NCI-H526 treated with DMSO at 0.1 percent for 48 hours (cell line): ENCODE results near the gene ZBTB4.

Source experiments
- DNase-seq: peaks from one replicate; lab custom pipeline; 2025; lab: John Stamatoyannopoulos, UW

The ZBTB4 gene, protein sequence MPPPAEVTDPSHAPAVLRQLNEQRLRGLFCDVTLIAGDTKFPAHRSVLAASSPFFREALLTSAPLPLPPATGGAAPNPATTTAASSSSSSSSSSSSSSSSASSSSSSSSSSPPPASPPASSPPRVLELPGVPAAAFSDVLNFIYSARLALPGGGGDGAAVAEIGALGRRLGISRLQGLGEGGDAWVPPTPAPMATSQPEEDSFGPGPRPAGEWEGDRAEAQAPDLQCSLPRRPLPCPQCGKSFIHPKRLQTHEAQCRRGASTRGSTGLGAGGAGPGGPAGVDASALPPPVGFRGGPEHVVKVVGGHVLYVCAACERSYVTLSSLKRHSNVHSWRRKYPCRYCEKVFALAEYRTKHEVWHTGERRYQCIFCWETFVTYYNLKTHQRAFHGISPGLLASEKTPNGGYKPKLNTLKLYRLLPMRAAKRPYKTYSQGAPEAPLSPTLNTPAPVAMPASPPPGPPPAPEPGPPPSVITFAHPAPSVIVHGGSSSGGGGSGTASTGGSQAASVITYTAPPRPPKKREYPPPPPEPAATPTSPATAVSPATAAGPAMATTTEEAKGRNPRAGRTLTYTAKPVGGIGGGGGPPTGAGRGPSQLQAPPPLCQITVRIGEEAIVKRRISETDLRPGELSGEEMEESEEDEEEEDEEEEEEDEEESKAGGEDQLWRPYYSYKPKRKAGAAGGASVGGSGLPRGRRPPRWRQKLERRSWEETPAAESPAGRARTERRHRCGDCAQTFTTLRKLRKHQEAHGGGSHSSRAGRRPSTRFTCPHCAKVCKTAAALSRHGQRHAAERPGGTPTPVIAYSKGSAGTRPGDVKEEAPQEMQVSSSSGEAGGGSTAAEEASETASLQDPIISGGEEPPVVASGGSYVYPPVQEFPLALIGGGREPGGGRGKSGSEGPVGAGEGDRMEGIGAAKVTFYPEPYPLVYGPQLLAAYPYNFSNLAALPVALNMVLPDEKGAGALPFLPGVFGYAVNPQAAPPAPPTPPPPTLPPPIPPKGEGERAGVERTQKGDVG

DNA sequence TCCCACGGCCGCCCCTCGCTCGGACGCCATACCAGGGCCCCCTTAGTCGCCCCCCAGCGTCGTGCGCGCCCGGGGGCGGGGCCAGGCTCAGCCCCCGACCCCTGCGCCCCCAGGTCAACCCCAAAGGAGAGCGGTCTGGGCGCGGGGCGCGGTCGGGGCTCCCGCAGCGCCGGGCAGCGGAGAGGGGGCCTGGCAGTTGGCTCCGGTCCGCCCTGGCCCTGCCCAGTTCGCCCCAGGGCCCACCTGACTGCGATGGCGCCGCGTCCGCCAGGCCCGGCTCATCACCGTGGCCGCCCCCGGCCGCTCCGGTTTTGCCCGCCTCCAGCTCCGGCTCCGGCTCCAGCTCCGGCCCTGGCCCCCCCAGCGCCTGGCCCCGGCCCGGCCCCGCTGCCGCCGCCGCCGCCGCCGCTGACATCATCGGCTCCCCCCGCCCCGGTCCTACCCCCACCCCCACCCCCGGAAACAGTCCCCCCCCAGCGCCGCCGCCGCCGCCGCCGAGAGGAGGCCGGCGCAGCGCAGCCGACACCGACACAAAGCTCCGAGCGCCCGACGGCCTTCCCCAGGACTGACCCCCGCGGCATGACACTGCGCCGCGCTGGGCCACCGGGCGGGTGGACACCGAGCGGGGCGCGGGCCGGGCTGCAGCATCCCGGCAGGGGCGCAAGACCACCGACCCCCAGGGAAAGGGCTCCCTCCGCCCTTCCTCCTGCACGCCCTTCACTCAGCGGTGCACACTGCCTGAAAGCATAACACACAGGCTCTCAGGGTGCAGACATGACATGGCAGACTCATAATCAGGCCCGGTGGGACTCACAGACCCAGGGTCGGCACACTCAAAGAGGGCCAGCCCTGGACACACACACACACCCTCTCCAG, at the start of gene ZBTB4:
Gene ZBTB4 (minus strand): TSS at position 419 of the 876 bp plus-strand sequence. CDS start 12,830 bp downstream, outside the sequence.
- DNase-seq: no peak

DNA sequence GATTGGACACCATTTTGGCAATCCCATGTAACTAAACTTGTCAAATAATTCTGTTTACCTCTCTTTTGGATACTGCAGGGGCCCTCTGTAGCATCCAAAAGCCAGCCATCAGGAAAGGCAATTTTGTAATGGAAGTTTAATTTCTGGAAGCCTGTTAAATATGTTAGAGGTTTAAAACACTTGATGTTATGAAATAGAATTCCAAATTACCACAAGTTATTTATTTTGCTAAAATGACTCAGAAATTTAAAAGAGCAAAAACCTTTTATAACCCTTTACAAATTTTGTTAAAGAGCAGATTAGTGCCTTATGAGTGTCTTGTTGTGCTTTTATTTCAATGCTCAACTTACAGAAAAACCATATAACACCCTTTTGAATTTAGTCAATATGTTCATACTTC, 49.4 kb upstream of the ZBTB4 start:
- DNase-seq: no peak

DNA sequence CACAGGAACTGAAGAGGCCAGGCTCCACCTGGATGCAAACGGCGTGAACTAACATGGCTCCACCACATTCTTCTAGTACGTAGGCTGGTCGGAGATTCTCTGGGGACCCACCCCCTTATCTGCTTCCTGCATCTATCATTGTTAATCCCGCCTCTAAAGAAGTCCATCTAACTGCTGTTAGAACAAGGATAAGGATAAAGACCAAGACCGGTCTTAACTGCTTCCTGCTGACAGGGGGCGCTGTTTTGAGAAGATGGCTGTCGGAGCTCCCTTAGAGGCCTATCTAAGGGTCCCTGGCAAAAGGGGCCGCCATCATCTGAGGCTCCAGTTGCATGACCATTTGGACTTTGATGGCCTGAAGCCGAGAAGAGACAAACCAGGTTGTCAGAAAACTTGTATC, 43.6 kb upstream of the ZBTB4 start:
- DNase-seq: no peak

DNA sequence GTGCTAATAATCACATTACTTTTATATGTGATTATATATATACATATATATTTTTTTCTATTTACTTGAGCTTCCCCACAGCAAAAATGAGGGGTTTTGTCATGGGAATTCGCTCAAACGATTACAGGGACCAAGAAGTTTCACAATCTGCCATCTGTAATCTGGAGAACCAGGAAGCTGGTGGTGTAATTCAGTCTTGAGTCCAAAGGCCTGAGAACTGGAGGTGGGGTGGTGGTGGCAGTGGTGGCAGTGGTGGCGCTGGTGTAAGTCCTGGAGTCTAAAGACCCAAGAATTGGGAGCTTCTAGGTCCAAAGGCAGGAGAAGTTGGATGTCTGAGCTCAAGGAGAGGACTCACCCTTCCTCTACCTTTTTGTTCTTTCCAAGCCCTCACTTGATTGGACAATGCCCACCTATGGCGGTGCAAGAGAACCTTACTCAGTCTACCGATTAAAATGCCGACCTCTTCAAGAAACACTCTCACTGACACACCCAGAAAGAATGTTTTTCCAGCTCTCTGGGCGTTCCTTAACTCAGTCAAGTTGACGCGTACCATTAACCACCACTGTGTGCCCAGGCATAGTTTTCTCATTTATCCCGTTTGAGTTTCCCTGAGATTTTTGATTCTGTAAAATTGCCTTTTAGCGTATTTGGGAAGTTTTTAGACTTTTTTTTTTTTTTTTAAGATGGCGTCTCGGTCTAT, 36.6 kb upstream of the ZBTB4 start:
- DNase-seq: no peak

DNA sequence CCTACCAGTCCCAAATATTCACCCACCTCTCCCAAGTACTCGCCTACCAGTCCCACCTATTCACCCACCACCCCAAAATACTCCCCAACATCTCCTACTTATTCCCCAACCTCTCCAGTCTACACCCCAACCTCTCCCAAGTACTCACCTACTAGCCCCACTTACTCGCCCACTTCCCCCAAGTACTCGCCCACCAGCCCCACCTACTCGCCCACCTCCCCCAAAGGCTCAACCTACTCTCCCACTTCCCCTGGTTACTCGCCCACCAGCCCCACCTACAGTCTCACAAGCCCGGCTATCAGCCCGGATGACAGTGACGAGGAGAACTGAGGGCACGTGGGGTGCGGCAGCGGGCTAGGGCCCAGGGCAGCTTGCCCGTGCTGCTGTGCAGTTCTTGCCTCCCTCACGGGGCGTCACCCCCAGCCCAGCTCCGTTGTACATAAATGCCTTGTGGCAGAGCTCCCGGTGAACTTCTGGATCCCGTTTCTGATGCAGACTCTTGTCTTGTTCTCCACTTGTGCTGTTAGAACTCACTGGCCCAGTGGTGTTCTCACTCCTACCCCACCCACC, 34.5 kb upstream of the ZBTB4 start:
- no peak for DNase-seq

DNA sequence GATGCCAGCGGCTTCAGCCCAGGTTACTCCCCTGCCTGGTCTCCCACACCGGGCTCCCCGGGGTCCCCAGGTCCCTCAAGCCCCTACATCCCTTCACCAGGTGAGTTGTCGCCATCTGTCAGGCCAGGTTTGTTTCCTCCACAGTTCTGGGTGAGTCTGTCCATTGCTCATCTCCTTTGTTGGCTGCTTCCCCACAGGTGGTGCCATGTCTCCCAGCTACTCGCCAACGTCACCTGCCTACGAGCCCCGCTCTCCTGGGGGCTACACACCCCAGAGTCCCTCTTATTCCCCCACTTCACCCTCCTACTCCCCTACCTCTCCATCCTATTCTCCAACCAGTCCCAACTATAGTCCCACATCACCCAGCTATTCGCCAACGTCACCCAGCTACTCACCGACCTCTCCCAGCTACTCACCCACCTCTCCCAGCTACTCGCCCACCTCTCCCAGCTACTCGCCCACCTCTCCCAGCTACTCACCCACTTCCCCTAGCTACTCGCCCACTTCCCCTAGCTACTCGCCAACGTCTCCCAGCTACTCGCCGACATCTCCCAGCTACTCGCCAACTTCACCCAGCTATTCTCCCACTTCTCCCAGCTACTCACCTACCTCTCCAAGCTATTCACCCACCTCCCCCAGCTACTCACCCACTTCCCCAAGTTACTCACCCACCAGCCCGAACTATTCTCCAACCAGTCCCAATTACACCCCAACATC, 33.6 kb upstream of the ZBTB4 start:
- no peak for DNase-seq

DNA sequence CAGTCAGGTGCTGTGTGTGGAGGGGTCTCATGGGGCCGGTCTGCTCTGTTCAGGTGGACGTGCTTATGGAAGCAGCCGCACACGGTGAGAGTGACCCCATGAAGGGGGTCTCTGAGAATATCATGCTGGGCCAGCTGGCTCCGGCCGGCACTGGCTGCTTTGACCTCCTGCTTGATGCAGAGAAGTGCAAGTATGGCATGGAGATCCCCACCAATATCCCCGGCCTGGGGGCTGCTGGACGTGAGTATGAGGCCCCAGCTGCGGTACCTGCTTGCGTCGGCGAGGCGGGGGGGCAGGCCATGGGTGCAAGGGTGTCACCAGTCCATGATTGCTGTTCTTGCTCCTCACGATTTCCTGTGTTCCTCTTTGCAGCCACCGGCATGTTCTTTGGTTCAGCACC, 32.7 kb upstream of the ZBTB4 start:
- DNase-seq: no peak

DNA sequence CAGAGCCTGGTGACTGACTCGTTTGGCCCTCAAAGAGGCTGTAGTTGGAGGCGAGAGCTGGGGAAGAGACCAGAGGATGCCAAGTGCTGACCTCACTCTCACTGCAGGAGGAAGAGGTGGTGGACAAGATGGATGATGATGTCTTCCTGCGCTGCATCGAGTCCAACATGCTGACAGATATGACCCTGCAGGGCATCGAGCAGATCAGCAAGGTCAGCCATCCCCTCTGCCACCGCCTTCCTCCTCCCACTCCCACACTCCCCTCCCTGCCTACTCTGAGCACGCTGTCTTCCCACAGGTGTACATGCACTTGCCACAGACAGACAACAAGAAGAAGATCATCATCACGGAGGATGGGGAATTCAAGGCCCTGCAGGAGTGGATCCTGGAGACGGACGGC, 31.7 kb upstream of the ZBTB4 start:
- DNase-seq: no peak

DNA sequence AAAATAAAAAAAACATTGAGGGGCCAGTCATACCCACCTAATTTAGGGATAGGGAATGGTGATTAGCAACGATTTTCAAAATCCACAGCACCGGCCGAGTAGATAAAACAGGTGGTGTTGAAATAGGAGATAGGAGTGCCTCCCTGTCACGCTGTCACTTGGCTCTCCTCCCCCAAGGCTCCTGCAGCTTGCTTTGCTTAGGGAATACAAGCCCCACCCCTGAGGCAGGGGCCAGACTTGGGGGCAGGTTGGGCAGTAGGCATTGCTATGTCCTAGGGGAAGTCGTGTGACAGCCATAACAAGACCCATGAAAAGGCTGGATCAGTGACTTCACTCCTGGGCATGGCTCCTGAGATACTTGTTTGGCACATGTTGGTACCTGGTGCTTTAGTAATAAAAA, 30.5 kb upstream of the ZBTB4 start:
- DNase-seq: no peak

DNA sequence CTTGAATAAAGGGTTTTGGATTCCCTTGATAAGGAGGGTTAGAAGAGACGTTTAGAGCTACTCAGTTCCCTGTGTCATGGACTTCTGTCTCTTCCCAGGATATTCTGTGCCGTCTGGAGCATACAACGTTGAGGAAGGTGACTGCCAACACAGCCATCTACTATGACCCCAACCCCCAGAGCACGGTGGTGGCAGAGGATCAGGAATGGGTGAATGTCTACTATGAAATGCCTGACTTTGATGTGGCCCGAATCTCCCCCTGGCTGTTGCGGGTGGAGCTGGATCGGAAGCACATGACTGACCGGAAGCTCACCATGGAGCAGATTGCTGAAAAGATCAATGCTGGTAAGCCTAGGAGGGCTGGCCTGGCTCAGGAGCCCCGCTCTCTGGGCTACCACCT, 29.4 kb upstream of the ZBTB4 start:
- DNase-seq: no peak

DNA sequence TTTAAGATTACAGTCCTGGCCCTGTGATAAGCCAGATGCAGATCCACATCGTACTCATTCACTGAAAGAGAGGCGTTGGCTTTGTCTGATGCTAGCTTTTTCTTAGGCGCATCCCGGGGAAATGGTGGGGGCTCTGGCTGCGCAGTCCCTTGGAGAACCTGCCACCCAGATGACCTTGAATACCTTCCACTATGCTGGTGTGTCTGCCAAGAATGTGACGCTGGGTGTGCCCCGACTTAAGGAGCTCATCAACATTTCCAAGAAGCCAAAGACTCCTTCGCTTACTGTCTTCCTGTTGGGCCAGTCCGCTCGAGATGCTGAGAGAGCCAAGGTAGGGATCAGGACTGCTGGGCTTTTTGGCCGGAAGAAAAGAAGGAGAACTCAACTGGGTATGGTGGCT, 28.7 kb upstream of the ZBTB4 start:
- DNase-seq: no peak

DNA sequence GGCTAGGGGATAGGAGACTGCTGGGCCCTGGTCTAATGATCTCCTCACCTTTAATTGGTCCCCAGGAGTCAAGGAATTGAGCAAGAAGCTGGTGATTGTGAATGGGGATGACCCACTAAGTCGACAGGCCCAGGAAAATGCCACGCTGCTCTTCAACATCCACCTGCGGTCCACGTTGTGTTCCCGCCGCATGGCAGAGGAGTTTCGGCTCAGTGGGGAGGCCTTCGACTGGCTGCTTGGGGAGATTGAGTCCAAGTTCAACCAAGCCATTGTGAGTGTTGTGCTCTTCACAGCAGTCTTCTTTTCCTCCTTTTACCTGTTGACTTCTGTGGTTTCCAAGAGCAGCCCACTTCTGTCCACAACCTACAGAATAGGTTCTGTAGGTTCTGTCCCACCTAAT, 24.1 kb upstream of the ZBTB4 start:
- no peak for DNase-seq

DNA sequence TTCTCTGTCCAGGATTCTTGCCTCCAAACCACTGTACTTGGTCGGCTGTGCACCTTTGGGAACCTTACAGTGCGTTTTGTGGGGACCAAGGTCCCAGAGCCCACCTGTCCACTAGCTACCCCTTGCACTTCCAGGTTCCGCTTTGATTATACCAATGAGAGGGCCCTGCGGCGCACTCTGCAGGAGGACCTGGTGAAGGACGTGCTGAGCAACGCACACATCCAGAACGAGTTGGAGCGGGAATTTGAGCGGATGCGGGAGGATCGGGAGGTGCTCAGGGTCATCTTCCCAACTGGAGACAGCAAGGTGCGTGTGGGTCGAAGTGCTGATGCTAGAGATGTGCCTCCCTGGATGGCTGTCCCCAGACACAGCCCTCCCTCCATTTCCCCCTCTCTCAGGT, 23.6 kb upstream of the ZBTB4 start:
- DNase-seq: no peak

DNA sequence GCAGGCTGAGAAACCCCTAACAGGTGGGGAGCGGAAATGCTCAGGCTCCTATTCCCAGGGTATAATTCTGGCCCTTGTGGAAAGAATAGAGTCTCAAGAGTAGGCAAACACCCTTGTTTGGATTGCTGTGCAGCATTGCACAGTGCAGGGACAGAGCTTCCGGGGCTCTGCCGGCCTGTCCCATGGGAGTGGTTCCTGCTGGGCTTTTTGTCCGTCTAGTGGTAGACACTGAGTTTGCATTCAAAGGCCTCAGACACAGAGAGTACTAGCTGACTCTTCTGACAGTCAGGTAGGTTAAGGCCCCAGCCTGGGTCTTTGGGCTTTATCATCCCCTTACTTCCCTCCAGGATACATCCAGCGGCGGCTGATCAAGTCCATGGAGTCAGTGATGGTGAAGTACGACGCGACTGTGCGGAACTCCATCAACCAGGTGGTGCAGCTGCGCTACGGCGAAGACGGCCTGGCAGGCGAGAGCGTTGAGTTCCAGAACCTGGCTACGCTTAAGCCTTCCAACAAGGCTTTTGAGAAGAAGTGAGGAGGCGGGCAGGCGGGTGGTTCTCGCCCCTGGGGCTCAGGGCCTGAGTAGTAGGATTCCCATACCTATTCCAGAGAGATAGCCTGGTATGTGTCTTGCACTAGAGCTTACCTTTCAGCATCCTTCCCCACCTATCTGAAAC, 22.9 kb upstream of the ZBTB4 start:
- DNase-seq: no peak

DNA sequence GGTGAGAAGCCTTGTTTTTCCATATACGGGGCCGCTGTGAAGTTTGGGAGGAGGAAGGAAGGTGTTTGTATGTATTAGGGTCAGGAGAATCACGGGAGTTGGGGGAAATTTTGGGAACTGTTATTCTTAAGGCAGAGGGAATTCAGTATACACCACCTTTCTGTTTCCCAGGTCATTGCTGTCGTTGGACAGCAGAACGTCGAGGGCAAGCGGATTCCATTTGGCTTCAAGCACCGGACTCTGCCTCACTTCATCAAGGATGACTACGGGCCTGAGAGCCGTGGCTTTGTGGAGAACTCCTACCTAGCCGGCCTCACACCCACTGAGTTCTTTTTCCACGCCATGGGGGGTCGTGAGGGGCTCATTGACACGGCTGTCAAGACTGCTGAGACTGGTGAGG, 22.3 kb upstream of the ZBTB4 start:
- DNase-seq: no peak

DNA sequence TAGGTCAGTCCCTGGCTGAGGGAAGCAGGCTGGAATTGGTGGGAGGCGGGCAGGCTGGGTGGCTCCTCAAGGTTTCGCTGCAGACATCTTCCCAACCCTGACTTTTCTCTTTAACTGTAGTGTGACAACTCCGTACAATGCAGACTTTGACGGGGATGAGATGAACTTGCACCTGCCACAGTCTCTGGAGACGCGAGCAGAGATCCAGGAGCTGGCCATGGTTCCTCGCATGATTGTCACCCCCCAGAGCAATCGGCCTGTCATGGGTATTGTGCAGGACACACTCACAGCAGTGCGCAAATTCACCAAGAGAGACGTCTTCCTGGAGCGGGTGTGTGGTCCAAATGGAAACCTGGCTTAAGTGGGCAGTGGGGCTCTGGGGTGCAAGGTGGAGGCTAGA, 19.7 kb upstream of the ZBTB4 start:
- no peak for DNase-seq

DNA sequence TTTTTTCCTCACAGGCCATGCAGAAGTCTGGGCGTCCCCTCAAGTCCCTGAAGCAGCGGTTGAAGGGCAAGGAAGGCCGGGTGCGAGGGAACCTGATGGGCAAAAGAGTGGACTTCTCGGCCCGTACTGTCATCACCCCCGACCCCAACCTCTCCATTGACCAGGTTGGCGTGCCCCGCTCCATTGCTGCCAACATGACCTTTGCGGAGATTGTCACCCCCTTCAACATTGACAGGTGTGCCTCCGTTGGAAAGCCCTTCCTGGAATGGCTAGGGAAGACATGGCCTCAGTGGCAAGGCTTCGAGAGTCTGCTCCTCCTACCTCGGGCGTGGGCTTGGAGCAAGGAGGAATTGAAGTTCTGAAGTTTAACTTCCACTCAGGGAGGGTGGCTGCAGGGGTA, 18.2 kb upstream of the ZBTB4 start:
- no peak for DNase-seq

DNA sequence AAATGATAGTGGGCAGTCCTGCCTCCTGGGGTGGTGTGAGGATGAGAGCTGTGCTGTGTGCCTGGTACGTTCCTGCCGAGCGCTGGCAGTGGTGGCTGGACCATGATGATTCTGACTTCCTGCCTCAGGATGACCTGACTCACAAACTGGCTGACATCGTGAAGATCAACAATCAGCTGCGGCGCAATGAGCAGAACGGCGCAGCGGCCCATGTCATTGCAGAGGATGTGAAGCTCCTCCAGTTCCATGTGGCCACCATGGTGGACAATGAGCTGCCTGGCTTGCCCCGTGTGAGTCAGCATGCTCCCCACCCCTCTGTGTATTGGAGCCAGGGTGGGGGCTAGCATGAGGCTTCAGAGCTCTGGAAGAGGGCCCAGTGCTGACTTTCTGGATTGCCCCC, 17.8 kb upstream of the ZBTB4 start:
- no peak for DNase-seq

DNA sequence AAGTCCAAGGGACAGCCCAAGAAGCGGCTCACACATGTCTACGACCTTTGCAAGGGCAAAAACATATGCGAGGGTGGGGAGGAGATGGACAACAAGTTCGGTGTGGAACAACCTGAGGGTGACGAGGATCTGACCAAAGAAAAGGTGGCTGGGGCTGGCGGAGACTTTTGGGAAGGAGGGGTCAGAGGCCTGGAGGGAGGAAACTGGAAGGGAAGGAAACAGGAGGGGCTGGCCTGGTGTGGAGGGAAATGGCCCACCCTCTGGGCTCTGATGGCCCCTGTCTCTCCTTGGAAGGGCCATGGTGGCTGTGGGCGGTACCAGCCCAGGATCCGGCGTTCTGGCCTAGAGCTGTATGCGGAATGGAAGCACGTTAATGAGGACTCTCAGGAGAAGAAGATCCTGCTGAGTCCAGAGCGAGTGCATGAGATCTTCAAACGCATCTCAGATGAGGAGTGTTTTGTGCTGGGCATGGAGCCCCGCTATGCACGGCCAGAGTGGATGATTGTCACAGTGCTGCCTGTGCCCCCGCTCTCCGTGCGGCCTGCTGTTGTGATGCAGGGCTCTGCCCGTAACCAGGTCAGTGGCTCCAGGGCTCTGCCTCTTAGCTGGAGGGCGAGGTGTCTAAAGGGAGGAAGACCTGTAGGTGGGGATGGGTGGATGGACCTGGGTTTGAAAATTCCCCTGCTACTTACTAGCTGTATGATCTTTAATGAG, 17.2 kb upstream of the ZBTB4 start:
- DNase-seq: no peak
